ENCODE measurements around the gene TRIM44. TPM values are rescaled to one million over a fixed set of nuclear protein-coding genes. Genes with fewer than 3 reads are reported as not detected.

The TRIM44 gene
- polyA plus RNA-seq, 1 experiment, result 62.0 TPM

DNA sequence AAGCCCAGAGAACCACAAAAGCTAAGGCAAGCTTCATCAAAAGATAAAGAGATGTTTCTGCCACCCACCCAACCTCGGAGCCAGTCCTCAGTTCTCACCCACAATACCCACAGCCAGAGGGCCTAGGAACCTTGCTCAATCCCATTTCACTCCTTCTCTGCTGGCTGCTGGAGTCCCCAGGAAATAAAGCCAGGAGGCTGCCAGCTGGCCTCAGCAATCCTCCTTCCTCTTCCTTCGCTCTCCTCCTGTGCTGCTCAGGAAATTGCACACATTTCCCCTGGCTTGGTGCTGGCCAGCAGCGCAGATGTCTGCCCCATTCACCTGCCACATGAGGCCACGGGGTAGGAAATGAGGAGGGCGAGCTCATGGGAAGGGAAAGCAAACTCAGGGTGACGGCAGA, 189.5 kb downstream of the TRIM44 start:
- H3K4me3 ChIP-seq (ENCODE audit: low read depth, low read length), result no peak overlapping the region
- TF ChIP-seq, protein P1, sequence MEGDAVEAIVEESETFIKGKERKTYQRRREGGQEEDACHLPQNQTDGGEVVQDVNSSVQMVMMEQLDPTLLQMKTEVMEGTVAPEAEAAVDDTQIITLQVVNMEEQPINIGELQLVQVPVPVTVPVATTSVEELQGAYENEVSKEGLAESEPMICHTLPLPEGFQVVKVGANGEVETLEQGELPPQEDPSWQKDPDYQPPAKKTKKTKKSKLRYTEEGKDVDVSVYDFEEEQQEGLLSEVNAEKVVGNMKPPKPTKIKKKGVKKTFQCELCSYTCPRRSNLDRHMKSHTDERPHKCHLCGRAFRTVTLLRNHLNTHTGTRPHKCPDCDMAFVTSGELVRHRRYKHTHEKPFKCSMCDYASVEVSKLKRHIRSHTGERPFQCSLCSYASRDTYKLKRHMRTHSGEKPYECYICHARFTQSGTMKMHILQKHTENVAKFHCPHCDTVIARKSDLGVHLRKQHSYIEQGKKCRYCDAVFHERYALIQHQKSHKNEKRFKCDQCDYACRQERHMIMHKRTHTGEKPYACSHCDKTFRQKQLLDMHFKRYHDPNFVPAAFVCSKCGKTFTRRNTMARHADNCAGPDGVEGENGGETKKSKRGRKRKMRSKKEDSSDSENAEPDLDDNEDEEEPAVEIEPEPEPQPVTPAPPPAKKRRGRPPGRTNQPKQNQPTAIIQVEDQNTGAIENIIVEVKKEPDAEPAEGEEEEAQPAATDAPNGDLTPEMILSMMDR (IDR thresholded peaks at IDR 0.05; ENCODE audit: insufficient read depth, low read depth, low read length), result no peak
- H3K36me3 ChIP-seq (ENCODE audit: control insufficient read depth, insufficient read depth, low read length), result no peaks in the 10 kb centered on the region
- no peak for DNase-seq (ENCODE audit: low read depth)
- peaks cover 8% of the 10 kb centered on the region for H3K27me3 ChIP-seq (ENCODE audit: control insufficient read depth, insufficient read depth, low read length)
- CTCF ChIA-PET, result interaction anchor here (1.3 kb wide), 1 partner anchor 30 kb away, joined by 4 read pairs; no protein-coding TSS in a partner anchor
- POLR2A ChIA-PET, result no interaction called here

DNA sequence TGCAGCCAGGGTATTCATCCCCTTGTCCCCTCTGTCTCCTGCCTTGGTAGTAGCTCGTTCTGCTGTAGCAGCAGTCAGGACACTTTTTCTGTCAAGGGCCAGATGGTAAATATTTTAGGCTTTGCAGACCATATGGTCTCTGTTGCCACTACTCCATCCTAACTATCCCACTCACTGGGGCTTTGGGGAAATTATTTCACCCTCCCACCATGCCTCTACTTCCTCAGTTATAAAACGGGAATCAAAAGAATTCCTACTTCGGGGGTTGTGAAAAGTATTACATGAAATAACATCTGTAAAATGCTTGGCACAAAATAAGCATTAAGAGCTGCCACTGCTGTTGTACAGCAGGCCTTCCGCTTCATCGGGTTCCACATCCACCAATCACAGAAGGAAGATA, 191.4 kb downstream of the TRIM44 start:
- no peaks in the 10 kb centered on the region for H3K36me3 ChIP-seq (ENCODE audit: control insufficient read depth, insufficient read depth, low read length)
- no peak for DNase-seq (ENCODE audit: low read depth)
- CTCF ChIA-PET, result interaction anchor here (0.6 to 1.6 kb wide), 3 partner anchors 31 to 124 kb away, joined by 3 to 4 read pairs (median 4); no protein-coding TSS in a partner anchor
- POLR2A ChIA-PET, result no interaction called here
- TF ChIP-seq, protein P1 (IDR thresholded peaks at IDR 0.05; ENCODE audit: insufficient read depth, low read depth, low read length), result no peak
- H3K4me3 ChIP-seq (ENCODE audit: low read depth, low read length), result no peak overlapping the region
- H3K27me3 ChIP-seq (ENCODE audit: control insufficient read depth, insufficient read depth, low read length), result peaks cover 5% of the 10 kb centered on the region

DNA sequence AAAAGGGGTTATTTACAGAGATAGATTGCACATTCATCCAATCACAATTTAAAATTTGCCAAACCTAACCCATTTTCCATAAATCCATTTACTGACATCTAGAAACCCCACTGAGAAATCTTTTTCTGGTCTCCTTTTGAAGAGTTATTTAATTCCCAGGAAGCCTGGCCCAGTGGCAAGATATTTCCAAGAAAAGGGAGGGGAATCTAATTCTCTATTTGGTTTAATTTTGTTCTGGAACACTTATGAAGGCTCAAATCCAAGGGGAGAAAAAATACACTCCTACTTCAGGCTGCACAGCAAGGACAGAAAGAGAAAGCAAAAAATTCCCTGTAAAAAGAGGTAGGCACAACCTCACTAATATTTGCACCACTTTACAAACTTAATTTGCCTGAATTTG, 193.1 kb downstream of the TRIM44 start:
- DNase-seq (ENCODE audit: low read depth), result no peak
- ChIA-PET POLR2A (no interaction called here), CTCF (interaction anchor here (1.6 kb wide), 1 partner anchor 33 kb away, joined by 4 read pairs; no protein-coding TSS in a partner anchor)
- peaks cover 2% of the 10 kb centered on the region; the same call in 1 of the 2 replicates for H3K27me3 ChIP-seq (ENCODE audit: control insufficient read depth, insufficient read depth, low read length)
- no peak overlapping the region for H3K4me3 ChIP-seq (ENCODE audit: low read depth, low read length)
- TF ChIP-seq, protein P1 (IDR thresholded peaks at IDR 0.05; ENCODE audit: insufficient read depth, low read depth, low read length), result no peak
- H3K36me3 ChIP-seq (ENCODE audit: control insufficient read depth, insufficient read depth, low read length), result no peaks in the 10 kb centered on the region

DNA sequence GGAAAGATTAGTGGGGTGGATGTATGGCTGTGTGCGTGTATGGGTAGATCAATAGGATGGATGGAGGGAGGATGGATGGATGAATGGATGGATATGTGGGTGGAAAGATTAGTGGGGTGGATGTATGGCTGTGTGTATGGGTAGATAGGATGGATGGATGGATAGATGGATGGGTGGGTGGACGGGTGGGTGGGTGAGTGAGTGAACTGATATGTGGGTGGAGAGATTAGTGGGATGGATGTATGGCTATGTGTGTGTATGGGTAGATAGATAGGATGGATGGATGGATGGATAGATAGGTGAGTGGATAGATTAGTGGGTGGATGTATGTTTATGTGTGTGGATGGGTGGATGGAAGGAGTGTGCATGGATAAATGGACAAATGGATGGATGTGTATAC, 193.7 kb downstream of the TRIM44 start:
- ChIA-PET POLR2A (no interaction called here), CTCF (no interaction called here)
- no peaks in the 10 kb centered on the region for H3K36me3 ChIP-seq (ENCODE audit: control insufficient read depth, insufficient read depth, low read length)
- peaks cover 2% of the 10 kb centered on the region; the same call in 1 of the 2 replicates for H3K27me3 ChIP-seq (ENCODE audit: control insufficient read depth, insufficient read depth, low read length)
- H3K4me3 ChIP-seq (ENCODE audit: low read depth, low read length), result no peak overlapping the region
- DNase-seq (ENCODE audit: low read depth), result no peak
- TF ChIP-seq, protein P1 (IDR thresholded peaks at IDR 0.05; ENCODE audit: insufficient read depth, low read depth, low read length), result no peak

DNA sequence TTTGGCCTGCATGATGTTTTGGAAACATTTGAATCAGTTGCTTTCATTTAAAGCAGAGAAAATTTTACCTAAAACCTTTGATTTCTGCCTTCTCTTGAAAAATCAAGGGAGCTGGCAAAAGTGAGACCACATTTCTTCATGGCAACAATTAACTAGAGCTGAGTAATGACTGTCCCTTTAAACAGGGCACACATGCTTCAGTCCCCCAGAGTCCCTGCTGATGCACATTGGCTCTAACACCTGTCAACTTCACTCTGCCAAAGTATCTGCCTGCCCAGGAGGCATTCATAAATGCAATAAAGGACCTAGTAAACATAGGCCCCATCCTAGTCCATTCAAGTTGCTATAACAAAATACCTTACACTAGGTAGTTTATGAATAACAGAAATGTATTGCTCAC, 194.2 kb downstream of the TRIM44 start:
- TF ChIP-seq, protein P1 (IDR thresholded peaks at IDR 0.05; ENCODE audit: insufficient read depth, low read depth, low read length), result no peak
- CTCF ChIA-PET, result no interaction called here

More for the DNA sequence above, 194.2 kb downstream of the TRIM44 start:
- POLR2A ChIA-PET, result no interaction called here
- Histone ChIP-seq H3K4me3 (ENCODE audit: low read depth, low read length) (no peak overlapping the region), H3K36me3 (ENCODE audit: control insufficient read depth, insufficient read depth, low read length) (no peaks in the 10 kb centered on the region), H3K27me3 (ENCODE audit: control insufficient read depth, insufficient read depth, low read length) (peaks cover 2% of the 10 kb centered on the region; the same call in 1 of the 2 replicates)
- no peak for DNase-seq (ENCODE audit: low read depth)
